Choroid plexus epithelial cell (primary cell): ENCODE results near the gene ZER1.

Experiments used
- DNase-seq: peaks from one replicate; pipeline ENCODE4 v3.0.0-alpha.2; 2010; ENCODE audit warnings: low read depth
- H3K4me3 ChIP-seq: 2 replicates; pipeline ENCODE4 v1.5.1; 2011; ENCODE audit warnings: low read depth, mild to moderate bottlenecking, control low read depth, low read length, moderate library complexity
- TF ChIP-seq, protein P1 (sequence below): conservative IDR thresholded peaks from 2 replicates; pipeline ENCODE4 v1.5.1; 2011; ENCODE audit warnings: low read depth, mild to moderate bottlenecking, control low read depth, inconsistent platforms, low read length, moderate library complexity

Gene ZER1

DNA sequence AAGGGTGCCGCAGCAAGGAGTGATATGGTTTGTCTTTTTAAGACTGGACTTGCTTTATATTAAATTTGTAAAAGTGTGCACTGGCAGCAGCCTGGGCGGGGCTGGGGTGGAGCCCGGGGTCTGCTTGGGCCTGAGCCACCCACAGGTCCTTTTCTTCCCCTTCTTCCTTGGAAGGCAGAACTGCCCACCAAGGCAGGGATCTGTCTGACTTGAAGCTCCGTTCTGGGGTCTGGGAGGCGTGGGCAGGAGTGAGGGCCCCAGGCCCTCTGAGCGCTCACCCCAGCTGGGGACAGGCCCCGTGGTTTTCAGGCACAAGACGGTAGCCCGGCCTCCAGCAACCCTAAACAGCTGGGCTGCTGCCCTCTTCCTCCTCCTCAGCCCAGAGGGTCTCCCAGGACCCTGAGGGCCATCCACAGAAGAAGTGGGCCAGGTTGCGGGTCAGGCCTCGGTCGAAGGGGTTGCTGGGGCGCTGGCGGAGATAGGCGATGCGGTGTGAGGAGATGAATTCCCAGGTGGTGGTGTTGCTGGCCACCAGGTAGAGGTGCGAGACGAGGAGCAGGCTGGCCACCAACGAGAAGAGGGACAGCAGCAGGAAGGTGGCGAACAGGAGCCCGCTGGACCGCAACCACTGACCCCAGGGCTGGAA is 50.8 kb downstream of the ZER1 start:
- no peak overlapping the region for H3K4me3 ChIP-seq
- TF ChIP-seq, protein P1, sequence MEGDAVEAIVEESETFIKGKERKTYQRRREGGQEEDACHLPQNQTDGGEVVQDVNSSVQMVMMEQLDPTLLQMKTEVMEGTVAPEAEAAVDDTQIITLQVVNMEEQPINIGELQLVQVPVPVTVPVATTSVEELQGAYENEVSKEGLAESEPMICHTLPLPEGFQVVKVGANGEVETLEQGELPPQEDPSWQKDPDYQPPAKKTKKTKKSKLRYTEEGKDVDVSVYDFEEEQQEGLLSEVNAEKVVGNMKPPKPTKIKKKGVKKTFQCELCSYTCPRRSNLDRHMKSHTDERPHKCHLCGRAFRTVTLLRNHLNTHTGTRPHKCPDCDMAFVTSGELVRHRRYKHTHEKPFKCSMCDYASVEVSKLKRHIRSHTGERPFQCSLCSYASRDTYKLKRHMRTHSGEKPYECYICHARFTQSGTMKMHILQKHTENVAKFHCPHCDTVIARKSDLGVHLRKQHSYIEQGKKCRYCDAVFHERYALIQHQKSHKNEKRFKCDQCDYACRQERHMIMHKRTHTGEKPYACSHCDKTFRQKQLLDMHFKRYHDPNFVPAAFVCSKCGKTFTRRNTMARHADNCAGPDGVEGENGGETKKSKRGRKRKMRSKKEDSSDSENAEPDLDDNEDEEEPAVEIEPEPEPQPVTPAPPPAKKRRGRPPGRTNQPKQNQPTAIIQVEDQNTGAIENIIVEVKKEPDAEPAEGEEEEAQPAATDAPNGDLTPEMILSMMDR, result no peak
- no peak for DNase-seq

DNA sequence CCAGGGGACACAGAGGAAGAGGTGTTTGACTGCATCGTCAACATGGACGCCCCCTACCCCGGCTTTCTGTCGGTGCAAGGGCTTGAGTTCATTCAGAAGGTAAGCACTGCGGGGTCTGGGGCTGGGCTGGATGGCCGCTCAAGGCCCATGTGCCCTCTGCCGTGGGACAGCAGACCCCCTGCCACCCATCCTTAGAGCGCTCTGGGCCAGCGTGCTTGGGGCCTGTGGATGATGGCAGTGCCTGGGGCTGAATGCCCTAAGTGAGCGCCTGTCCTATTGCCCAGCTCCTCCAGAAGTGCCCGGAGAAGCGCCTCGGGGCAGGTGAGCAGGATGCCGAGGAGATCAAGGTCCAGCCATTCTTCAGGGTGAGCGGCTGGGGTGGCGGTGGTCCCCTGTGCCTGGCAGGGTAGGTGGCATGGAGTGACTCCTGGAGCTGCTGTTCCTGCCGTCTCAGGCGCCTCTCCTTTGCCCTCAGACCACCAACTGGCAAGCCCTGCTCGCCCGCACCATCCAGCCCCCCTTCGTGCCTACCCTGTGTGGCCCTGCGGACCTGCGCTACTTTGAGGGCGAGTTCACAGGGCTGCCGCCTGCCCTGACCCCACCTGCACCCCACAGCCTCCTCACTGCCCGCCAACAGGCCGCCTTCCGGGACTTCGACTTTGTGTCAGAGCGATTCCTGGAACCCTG is 51.7 kb downstream of the ZER1 start:
- TF ChIP-seq, protein P1, result no peak
- DNase-seq, result no peak
- no peak overlapping the region for H3K4me3 ChIP-seq

GRCh38 chr9:128718475-128718874 is 53.3 kb downstream of the ZER1 start:
- TF ChIP-seq, protein P1, result no peak
- DNase-seq, result no peak
- no peak overlapping the region for H3K4me3 ChIP-seq

- no peak for DNase-seq
- H3K4me3 ChIP-seq, result no peak overlapping the region
- TF ChIP-seq, protein P1, result no peak
Measured at GRCh38 chr9:128718047-128718446, 53.7 kb downstream of the ZER1 start.

DNA sequence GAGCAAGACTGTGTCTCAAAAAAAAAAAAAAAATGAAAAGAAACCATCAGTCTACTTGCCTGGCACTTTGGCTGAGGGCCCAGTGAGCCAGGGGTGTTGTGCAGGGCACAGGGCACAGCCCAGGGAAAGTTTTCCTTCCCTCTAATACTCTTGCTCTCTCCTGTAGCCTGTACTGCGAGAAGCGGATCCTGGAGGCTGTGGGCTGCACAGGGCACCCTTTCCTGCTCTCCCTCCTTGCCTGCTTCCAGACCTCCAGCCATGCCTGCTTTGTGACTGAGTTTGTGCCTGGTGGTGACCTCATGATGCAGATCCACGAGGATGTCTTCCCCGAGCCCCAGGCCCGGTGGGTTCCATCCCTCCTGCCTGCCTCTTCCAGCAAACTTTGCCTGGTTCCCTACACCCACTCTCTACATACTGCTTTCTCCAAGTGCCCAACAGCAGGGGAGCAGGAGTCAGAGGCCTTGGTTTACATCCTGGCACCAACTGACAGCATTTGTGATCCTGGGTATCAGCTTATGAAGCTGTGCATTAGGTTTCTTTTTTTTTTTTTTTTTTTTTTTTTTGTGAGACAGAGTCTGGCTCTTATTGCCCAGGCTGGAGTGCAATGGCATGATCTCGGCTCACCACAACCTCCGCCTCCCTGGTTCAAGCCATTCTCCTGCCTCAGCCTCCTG is 55.0 kb downstream of the ZER1 start:
- no peak overlapping the region for H3K4me3 ChIP-seq
- no peak for DNase-seq
- TF ChIP-seq, protein P1, result no peak

DNA sequence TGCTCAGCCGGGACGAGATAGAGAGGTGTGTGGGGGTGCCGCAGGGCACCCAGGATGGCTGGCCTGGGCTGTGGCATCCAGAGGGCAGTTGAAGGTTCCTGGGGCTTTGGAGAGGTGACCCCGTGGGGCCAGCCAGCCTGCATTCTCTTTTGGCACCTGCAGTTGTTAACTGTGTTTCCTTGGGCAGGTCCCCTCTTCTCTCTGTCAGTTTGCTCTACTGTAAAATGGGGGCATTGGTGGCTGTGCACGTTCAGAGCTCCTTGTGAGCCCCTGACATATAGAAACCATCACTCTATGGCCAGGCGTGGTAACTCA is 56.3 kb downstream of the ZER1 start:
- TF ChIP-seq, protein P1, result no peak
- H3K4me3 ChIP-seq, result no peak overlapping the region
- no peak for DNase-seq
